Brain microvascular endothelial cell (primary cell): ENCODE measurements around the gene CORO7.

ENCODE experiments used
- DNase-seq: peaks from one replicate; pipeline ENCODE4 v3.0.0-alpha.2; 2020
- H3K27ac ChIP-seq: fragments of 250-450 bp; sonication (Bioruptor Pico); 2 replicates; pipeline ENCODE4 v1.5.1; 2020; ENCODE audit warnings: mild to moderate bottlenecking, moderate library complexity
- H3K27me3 ChIP-seq: fragments of 250-450 bp; sonication (Bioruptor Pico); replicated peaks from 2 replicates; pipeline ENCODE4 v1.5.1; 2020; ENCODE audit warnings: mild to moderate bottlenecking
- H3K36me3 ChIP-seq: fragments of 250-450 bp; sonication (Bioruptor Pico); replicated peaks from 2 replicates; pipeline ENCODE4 v1.5.1; 2020; ENCODE audit warnings: mild to moderate bottlenecking
- H3K4me3 ChIP-seq: 2 replicates; pipeline ENCODE4 v1.5.1; 2011; ENCODE audit warnings: low read depth, mild to moderate bottlenecking, control low read depth, low read length, moderate library complexity
- CTCF ChIP-seq: IDR thresholded peaks from 2 replicates; pipeline ENCODE4 v1.5.1; 2011; ENCODE audit warnings: low read depth, mild to moderate bottlenecking, moderate library complexity, low read length, control low read depth, inconsistent platforms; ENCODE audit errors: missing control alignments
- in situ Hi-C: cut with HindIII; loops from 2 replicates; pipeline ENCODE4 v1.10.0; 2017; ENCODE audit warnings: low sequenced_read_pairs, low pct_ligation_motif_present

CORO7 gene

GRCh38 chr16:4372578-4373355 is 43.6 kb downstream of the CORO7 start:
- H3K4me3 ChIP-seq: peak overlapping the region; percentile 73
- DNase-seq: peak; percentile 57
- no peaks in the 10 kb centered on the region for H3K27me3 ChIP-seq
- no peak for TF ChIP-seq CTCF
- H3K36me3 ChIP-seq: no peaks in the 10 kb centered on the region
- peak overlapping the region; percentile 70 for H3K27ac ChIP-seq
- in situ Hi-C loops: no loop called here

- no peak for TF ChIP-seq CTCF
- Histone ChIP-seq H3K27ac (peak overlapping the region; percentile 70), H3K27me3 (no peaks in the 10 kb centered on the region), H3K4me3 (peak overlapping the region; percentile 73), H3K36me3 (no peaks in the 10 kb centered on the region)
- in situ Hi-C loops: no loop called here
- DNase-seq: peak; percentile 52
Measured at GRCh38 chr16:4372001-4372577, 44.3 kb downstream of the CORO7 start.

GRCh38 chr16:4371357-4372000 is 44.9 kb downstream of the CORO7 start, which contains the start of gene VASN:
Gene VASN (plus strand): TSS chr16:4371848. CDS start chr16:4380878, 9,030 bp downstream.
- H3K27me3 ChIP-seq: no peaks in the 10 kb centered on the region
- H3K36me3 ChIP-seq: no peaks in the 10 kb centered on the region
- no peak for TF ChIP-seq CTCF
- H3K4me3 ChIP-seq: peak within 1 kb of the TSS; percentile 73
- in situ Hi-C loops: no loop called here
- peak within 1 kb of the TSS; percentile 70 for H3K27ac ChIP-seq
- peak; percentile 53 for DNase-seq

GRCh38 chr16:4370570-4371356 is 45.6 kb downstream of the CORO7 start:
- Histone ChIP-seq H3K4me3 (no peak overlapping the region), H3K27me3 (no peaks in the 10 kb centered on the region), H3K27ac (no peak overlapping the region), H3K36me3 (no peaks in the 10 kb centered on the region)
- TF ChIP-seq CTCF: no peak
- in situ Hi-C loops: no loop called here
- peak; percentile 50 for DNase-seq

- Histone ChIP-seq H3K27ac (no peak overlapping the region), H3K4me3 (no peak overlapping the region), H3K36me3 (no peaks in the 10 kb centered on the region), H3K27me3 (no peaks in the 10 kb centered on the region)
- in situ Hi-C loops: no loop called here
- no peak for DNase-seq
- TF ChIP-seq CTCF: no peak
Measured at GRCh38 chr16:4370151-4370550, 46.2 kb downstream of the CORO7 start.
